ENCODE data around the gene MRPL45. TPM values are rescaled to one million over a fixed set of nuclear protein-coding genes. Genes with fewer than 3 reads are reported as not detected.

MRPL45 gene
- polyA plus RNA-seq, 4 donors = 46.1 to 76.0 (median 63.5) TPM

DNA sequence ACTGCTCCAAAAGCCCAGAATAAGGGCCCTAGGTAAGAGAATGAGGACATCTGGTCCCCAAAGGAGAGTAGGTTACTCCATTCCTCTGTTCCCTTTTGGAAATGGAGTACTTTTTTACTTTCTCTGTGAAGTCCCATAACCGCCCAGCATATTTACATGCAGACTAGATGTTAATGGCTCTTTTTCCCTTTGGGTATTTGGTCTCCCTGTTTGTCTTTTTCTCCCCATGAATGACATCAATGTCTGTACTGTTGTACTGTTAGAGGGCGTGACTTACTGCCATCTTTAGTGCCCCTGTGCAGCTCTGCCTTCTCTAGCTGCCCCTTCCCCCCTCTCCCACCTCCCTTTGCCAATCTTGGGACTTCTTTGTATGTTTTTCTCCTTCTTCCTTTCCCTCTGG is 27.8 kb downstream of the MRPL45 start:
- DNase-seq (ENCODE audit: low read depth in 4 of 4, low spot score in 3 of 4) = no peak

DNA sequence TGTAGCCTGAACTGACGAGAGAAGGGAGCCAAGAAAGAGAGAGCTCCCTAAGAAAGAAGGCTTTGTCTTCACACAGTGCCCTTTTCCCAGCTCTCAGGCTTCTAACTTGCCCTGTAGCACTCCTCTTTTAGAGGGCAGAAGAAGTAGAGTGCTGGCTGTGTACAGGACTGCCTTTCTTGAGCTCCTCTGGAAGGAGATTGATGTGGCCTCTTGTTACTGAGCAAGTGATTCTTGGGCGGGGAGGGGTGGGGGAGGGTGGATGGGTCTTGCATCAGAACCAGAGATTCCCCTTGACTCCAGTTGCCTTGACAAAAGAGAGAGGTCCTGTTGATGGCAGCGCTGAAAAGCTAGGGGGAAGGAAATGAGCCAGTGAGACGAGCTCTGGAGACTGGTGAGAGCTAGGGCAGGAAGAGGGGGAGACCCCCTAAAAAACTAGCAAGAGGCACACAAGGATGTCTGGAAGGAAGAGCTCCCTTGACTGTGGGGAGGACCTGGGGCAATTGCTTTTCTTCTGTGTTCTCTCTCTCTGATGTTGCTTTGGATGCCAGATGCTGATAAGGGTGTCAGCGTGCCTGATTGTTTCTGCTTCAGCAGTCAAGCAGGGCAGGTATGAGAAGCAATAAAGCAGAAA is 28.4 kb downstream of the MRPL45 start:
- no peak for DNase-seq (ENCODE audit: low read depth in 4 of 4, low spot score in 3 of 4)

DNA sequence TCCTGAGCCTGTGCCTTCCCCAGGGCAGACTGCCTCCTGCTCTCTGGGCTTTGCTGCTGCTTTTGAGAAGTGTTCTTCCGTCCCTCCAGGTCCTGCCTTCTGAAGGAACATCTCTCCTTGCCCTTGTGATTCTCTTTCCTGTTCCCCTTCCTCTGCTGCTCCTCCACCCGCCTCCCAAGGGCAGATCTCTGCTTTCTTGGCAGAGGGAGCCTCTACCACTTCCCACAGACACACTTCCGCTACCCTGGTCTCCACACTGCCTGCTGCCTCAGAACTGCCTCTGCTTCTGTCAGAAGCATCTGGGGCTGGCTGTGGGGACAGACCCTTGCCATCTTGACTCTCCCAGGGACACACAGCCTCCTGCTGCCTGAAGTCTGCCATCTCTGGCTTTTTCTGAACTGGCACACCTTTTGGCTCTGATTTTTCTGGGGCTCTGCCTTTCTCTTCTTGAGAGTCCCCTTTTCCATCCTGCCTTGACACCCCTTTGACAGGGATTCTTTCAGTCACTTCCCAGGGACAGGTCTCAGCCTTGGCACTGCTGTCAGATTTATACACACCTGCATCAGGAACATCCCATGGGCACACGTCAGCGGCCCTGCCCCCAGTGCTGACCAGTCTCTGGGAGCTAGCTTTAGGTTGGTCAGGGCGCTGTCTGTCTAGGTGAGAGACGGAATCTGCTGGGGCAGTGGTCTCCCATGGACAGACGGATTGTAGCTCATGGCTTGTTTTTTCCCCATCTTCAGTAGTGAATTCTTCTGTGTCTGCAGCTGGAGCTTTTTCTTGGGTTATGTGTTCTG is 30.2 kb downstream of the MRPL45 start:
- DNase-seq (ENCODE audit: low read depth in 4 of 4, low spot score in 3 of 4) = no peak

DNA sequence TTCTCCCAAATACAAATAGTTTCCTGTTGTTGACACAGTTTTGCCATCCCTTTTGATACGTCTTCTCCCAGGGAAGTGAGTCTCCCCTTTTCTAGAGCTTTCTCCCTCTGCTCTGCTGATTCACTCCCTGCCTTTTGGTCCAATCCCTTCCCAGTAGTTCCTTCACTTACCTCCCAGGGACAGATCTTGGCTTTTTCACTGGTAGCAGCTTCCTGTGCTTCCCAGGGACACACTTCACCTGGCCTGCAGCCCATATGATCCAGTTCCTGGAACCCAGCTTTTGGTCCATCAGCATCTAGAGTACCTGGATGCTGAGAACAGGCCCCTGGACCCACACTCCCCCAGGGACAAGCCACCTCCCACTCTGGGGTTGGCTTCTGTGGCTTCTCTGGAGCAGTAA is 31.0 kb downstream of the MRPL45 start:
- DNase-seq (ENCODE audit: low read depth in 4 of 4, low spot score in 3 of 4) = no peak

DNA sequence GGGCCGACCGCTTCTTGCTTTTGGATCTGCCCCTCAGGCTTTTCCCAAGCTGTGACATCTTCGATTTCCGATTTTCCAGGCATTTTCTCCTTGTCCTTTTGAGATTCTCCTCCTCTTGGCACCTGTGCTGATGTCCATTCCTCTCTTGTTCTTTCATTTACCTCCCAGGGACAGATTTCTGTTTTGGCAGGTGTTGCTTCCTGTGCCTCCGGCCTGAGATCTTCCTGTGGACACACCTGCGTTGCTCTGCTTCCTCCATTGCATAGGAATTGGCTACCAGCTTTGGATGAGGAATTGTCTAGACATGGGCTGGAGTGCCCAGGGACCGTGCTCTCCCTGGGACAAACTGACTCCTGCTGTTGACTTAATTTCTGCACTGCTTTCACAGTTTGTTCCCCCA is 31.7 kb downstream of the MRPL45 start:
- no peak for DNase-seq (ENCODE audit: low read depth in 4 of 4, low spot score in 3 of 4)

DNA sequence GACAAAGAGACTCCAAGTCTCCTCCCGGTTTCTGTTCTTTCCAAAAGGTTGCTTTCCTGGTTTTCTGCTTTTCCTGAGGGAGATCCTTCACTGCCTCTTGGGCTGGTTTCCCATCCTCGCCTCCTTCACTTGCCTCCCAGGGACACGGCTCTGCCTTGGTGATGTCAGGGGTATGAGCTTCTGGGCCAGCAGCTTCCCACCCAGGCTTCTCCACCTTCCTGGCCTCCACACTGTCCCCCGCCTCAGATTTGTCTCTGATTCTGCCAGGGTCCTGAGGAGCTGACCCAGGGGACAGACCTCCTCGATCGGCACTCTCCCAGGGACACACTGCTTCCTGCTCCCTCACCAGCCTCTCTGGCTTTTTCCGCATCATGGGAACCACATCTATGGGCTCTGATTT is 32.3 kb downstream of the MRPL45 start:
- DNase-seq (ENCODE audit: low read depth in 4 of 4, low spot score in 3 of 4) = no peak

DNA sequence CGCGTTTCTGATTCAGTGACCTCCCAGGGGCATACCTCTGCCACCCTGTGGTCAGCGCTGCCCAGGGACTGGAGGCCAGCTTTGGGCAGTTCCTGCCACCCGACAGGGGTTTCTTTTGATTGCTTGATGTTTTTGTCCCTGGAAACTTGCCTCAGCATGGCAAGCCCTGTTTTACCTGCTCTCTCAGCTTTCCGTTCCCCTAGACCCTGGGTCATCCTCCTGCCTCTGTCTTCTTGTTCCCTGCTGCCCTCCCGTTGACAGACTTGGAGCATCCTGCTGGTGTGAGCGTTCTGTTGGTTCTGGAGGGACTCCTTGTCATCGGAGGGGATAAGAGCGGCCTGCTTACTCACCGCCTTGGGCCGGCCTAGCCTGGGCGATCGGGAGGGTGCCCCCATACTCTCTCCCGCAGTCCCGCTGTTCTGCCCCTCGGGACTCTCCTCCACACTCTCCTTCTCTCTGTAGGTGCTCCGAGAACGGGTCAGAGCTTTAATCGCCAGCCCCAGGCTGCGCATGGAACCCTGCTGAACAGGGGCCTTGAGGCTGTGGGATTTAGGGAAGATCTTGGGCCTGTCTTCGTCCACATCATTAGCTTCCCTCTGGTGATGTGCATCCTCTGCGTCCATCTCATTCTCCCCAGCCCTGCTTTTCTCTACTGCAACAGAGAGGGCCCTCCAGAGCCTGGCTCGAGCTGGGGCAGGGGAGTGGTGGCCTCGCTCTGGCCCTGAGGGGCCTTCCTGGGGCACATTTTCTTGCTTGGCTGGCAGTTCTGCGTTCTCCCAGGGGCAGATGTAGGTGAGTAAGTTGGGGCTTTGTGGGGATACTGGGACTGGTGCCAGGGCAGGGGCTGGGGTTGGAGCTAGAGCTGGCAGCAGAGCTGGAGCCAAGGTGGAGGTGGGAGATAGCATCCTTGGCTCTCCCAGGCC is 33.1 kb downstream of the MRPL45 start:
- no peak for DNase-seq (ENCODE audit: low read depth in 4 of 4, low spot score in 3 of 4)

DNA sequence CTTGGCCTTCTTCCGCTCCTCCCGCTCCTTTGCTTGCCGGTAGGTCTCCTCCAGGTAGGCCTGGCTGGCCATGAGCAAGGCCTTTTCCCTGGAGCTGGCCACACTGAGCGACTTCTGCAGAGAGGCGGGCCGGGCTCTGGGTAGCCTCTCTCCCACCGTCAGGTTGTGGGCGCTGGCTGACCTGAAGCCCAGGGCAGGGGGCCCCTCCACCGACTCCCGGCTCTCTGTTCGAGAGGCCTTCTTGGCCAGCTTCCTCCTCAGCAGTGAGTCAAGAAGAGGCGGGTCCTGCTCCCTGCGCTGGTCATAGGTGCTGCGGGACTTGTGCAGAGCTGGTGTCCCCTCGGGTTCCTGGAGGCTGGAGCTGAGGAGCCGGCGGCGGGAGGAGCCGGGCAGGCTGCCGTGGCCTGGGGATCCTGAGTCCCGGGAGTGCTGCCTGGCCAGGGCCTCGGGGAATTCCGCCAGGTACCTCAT is 34.0 kb downstream of the MRPL45 start:
- no peak for DNase-seq (ENCODE audit: low read depth in 4 of 4, low spot score in 3 of 4)

DNA sequence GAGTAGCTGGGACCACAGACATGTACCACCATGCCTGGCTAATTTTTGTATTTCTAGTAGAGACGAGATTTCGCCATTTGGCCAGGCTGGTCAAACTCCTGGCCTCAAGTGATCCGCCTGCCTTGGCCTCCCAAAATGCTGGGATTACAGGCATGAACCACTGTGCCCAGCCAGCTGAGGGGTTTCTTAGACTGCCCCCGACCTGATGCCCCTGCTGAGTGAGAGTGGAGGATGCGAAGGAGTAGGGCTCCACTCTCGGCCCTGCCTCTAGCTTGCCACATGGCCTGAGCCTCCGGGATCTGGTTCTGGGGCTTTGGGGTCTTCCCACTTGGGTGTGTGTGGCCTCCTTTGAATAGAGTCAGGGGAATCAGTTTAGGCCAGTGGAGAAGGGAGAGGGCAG is 35.8 kb downstream of the MRPL45 start:
- DNase-seq (ENCODE audit: low read depth in 4 of 4, low spot score in 3 of 4) = no peak

DNA sequence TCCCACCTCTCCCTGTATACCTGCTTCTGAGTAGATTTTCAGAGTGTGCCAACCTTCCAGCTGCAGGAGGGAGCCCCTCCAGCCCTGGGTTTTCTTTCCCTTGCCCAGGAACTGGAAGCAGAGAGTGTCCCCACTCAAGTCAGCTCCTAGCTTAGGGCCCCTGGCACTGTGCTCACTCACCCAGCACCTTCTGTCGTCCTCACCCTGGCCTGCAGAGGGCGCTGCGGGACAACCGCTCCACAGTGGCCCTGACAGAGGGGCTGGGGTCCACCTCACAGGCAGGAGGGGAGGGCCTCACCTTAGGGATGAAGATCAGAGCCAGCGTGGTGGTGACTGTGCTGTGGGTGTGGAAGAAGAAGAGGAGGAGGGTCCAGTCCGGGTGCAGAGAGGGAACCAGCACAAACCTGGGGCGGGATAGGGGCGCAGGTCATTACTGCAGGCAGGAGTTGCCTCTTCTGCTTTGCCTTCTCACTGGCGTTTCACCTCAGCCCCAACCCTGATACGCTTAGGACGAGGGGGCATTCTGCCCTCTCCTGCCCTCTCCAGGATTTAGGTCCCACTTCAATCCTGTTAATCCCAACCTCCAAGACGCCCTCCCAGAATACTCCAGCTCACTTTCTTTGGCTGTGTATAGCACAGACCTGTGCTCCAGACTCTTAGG is 36.8 kb downstream of the MRPL45 start:
- no peak for DNase-seq (ENCODE audit: low read depth in 4 of 4, low spot score in 3 of 4)

DNA sequence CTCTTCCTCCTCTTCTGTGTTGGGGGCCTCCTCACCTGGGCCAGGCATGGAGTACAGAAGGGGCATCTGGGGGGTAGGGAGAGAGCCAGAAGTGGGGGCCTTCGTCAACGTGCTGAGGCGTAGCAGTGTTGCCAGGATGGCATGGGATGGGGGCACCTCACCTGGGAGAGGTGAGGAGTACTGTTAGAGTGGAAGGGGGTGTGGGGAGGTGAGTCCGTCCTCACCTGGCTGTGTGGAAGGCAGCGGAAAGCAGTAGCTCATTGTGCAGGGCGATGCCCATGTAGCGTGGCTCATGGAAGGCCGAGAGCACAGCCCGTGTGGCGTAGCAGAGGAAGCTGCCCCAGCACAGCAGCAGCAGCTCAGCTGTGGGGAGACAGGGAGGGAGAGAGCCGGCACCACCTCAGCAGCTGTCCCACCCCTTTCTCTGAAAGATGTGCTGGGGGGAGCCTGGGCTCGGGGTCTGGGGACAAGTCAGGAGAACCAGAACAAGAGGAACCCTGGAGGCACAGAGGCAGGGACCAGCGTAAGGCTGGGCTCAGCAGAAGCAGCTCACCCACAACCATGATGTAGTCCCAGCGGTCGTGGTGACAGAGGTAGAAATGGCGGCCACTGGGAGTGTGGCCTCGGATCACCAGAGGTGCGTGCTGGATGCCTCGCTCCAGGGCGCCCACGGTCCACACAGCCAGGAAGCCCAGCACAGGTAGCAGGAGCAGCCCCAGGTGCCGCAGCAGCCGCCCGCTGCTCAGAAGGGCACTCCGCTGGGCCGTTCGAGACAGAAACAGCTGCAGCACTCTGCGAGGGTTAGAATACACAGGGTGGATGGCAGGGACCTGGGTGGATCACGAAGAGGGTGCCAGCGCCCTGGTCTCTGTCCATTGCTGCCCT is 37.8 kb downstream of the MRPL45 start:
- DNase-seq (ENCODE audit: low read depth in 4 of 4, low spot score in 3 of 4) = no peak

DNA sequence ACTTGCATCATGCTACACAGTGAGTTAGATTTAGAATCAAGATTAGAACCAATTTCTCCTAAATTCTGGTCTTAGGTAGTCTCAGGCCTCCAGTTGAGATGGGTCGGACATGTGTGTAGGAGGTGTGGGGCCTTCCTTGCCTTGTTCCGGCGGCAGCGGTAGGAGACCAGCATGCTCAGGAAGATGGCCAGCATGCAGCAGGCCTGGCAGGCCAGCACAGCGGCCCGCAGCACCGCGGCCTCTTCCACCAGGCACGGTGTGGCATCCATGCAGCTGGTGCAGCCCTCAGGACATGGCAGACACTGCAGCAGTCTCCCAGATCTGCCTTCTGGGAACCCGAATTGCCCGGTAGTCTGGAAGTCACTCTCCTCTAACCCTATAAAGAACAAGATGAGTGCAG is 39.9 kb downstream of the MRPL45 start:
- DNase-seq (ENCODE audit: low read depth in 4 of 4, low spot score in 3 of 4) = no peak

DNA sequence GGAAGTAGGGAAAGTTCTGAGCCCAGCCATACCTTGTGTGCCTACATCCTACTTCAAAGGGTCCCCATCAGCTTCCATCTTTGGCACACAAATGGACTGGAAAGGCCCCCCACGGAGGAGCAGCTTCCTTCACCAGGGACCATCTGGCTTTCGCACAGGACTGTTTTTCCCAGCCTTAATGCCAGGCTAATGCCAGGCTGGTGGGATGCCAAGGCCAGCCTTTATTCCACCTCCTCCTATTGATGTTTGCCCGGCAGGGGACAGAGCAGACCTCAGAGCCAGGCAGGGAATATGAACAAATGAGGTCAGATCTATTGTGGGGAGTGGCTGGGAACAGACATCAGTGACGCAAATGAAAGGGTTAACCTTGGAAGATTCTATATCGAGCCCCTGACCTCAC is 41.1 kb downstream of the MRPL45 start:
- no peak for DNase-seq (ENCODE audit: low read depth in 4 of 4, low spot score in 3 of 4)

DNA sequence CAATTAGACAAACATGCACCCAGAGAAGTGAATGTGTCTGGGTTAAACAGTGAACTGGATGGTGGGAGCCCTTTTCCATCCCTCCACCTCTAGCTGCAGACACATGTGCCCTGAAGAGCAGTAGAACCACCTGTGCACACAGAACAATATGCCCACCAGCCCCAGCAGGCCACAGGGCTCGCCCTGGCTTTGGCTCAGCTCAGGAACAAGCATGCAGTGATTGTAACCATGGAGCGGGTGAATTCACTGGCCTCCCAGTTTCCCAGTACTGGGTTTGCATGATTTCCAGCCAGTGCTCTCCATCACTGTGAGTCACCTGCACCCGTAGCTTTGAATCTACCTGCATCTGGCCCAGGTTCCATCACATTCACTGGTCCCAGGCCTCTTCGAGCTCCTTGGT is 41.6 kb downstream of the MRPL45 start:
- DNase-seq (ENCODE audit: low read depth in 4 of 4, low spot score in 3 of 4) = no peak

DNA sequence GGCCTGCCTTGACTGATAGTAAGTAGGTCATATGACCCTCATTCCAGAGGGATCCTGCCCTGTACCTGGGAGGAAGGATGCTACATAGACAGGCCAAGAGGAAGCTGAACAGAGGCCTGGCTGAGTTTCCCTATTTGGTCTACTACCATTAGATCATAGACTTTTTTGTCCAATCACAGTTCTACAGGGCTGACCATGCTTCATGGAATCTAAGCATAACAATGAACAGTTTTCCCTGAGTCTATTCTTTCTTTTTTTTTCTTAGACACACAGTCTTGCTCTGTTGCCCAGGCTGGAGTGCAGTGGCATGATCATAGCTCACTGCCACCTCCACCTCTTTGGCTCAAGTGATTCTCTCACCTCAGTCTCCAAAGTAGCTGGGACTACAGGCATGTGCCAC is 42.9 kb downstream of the MRPL45 start:
- no peak for DNase-seq (ENCODE audit: low read depth in 4 of 4, low spot score in 3 of 4)

DNA sequence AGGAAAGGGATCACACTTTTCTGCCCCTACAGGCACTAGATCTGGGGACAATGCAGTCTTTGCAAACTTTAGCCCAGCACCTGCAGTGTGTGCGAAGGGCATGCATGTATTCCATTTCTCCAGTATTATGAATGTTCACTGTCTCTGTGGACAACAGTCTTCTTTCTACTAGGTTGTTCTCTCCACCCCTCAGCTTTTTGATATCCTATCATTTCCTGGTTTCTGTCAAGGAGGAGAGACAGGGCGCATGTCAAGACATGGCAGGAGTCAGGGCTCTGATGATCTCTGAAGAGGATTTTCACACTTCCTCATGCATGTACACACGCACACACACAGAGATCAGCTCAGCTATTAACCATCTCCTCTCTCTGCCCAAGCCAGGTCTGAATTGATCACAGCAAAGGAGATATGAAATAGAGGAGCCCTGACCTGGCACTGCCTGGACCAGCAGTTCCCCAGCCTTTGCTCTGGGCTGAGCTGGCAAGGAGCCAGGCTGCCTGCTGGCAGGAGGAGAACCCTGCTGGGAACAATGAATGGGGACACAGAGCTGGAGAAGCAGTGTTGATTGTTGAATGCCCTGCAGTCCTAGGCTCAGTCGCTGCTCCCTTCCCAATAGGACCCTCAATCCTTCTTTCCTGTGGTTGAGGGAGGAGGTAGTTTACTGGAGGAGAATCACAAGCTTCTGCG is 44.2 kb downstream of the MRPL45 start:
- DNase-seq (ENCODE audit: low read depth in 4 of 4, low spot score in 3 of 4) = no peak

DNA sequence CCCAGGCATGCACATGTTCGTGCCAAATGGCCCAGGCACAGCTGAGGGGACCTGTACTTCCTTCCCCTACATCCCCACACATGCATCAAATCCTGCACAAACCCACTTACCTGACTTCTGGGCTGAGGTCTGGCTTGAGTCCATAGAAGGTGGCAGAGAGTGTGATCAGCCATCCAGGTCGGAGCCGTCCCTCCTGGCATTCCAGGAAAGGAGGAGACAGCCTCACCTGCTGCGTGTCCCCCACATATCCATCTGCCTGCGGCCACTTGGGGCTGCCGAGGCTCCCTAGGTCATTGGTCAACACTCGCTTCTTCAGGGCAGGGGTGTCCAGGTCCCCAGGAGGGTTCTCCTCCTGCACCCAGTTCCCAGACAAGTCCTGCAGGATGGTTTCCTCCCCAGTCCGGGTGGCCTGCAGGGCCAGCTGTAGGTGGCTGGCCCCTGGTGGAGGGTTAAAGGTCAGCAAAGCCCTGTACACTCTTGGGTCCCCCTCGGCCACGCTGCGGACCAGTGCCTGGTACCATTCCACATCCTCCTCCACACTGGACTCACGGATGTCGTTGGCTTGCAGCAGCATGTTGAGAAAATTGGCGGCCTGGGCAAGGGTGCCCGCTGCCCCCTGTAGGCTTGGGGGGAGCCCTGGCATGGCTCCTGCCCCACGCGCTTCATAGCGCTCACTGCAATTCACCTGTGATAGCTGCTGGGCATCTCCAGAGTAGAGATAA is 46.1 kb downstream of the MRPL45 start:
- no peak for DNase-seq (ENCODE audit: low read depth in 4 of 4, low spot score in 3 of 4)

DNA sequence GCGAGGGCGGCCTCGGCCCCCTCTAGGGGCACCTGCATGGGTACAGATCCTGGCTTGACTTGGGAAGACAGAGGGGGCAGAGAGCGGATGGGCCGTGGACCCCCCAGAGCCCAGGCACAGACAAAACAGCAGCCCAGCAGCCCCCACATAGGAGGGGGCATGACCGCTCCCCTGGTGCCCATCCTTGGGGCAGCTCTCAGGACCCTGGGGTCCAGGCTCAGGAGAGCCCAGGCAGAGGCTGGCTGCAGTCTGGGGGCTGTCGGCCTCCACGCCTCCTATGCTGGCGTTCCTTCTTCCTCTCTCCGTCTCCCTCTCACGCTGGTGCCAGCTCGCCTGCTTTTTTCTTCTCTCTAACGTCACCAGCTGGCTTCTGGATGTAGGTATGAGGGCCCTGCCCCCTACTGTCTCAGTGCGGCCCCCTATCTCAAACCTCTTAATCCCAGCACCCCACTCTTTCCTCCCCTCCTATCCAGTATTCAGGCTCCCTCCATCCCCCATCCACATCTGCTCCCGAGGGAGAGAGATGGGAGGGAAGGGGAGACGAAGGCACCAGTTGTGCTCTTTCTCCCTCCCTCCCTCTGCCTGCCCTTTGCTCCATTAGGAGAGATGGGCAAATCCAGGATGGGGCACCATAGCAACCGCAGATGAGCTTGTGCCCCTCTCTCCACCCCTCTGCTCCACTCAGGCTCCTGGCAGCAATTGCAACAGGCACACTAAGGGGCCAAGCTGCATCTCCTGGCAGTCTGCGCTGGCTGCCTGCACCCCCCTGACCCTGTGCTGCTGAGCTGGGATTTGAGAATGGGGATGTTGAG is 46.8 kb downstream of the MRPL45 start, which contains the start of gene GPR179:
Gene GPR179, minus strand, starts transcription at position 349 of the 812 bp plus-strand sequence. Its CDS starts 167 bp downstream, at position 182.
- no peak for DNase-seq (ENCODE audit: low read depth in 4 of 4, low spot score in 3 of 4)
